GM23248 (cell line): ENCODE measurements around the gene INHBE.

Experiments
- EZH2 ChIP-seq: fragments of 200-600 bp; sonication (generic); IDR thresholded peaks from 2 replicates; pipeline ENCODE4 v1.6.1; 2018; ENCODE audit warnings: antibody characterized with exemption, mild to moderate bottlenecking; ENCODE audit not compliant: insufficient read depth, poor library complexity, severe bottlenecking
- EZH2phosphoT487 ChIP-seq: fragments of 200-600 bp; sonication (generic); IDR thresholded peaks from 2 replicates; pipeline ENCODE4 v1.6.1; 2018; ENCODE audit warnings: antibody characterized with exemption, moderate library complexity, mild to moderate bottlenecking, low read depth; ENCODE audit not compliant: insufficient read depth

- TF ChIP-seq EZH2, result no peak
- no peak for TF ChIP-seq EZH2phosphoT487
Observed at GRCh38 chr12:57438400-57438799, 16.7 kb upstream of the INHBE start.
